DOHH2 (cell line): ENCODE measurements around the gene SP8.

Experiments used
- H3F3A ChIP-seq: fragments of 200-600 bp; sonication (generic), shearing (Covaris generic); 2 replicates; pipeline ENCODE4 v1.6.0; 2016; ENCODE audit warnings: antibody characterized with exemption, mild to moderate bottlenecking; ENCODE audit not compliant: control insufficient read depth, insufficient read depth
- H3K27ac ChIP-seq: fragments of 200-600 bp; sonication (generic); 2 replicates; pipeline ENCODE4 v1.5.1; 2014; ENCODE audit warnings: low read depth, mild to moderate bottlenecking, low read length, moderate library complexity
- H3K27me3 ChIP-seq: fragments of 200-600 bp; sonication (generic); 2 replicates; pipeline ENCODE4 v1.6.1; 2014; ENCODE audit warnings: mild to moderate bottlenecking, low read length, mixed read lengths; ENCODE audit not compliant: control insufficient read depth
- H3K36me3 ChIP-seq: fragments of 200-600 bp; sonication (generic); 2 replicates; pipeline ENCODE4 v1.6.1; 2014; ENCODE audit warnings: mild to moderate bottlenecking, low read length, moderate library complexity, mixed read lengths; ENCODE audit not compliant: control insufficient read depth
- H3K4me1 ChIP-seq: fragments of 200-600 bp; sonication (generic); 2 replicates; pipeline ENCODE4 v1.6.1; 2014; ENCODE audit warnings: mild to moderate bottlenecking, low read length, mixed read lengths; ENCODE audit not compliant: control insufficient read depth
- H3K4me2 ChIP-seq: fragments of 200-600 bp; sonication (generic); 2 replicates; pipeline ENCODE4 v1.6.0; 2014; ENCODE audit warnings: mild to moderate bottlenecking, low read length, moderate library complexity
- H3K4me3 ChIP-seq: fragments of 200-600 bp; sonication (generic); 2 replicates; pipeline ENCODE4 v1.5.1; 2014; ENCODE audit warnings: mild to moderate bottlenecking, low read length, mixed read lengths
- H3K79me2 ChIP-seq: fragments of 200-600 bp; sonication (generic); 2 replicates; pipeline ENCODE4 v1.6.1; 2014; ENCODE audit warnings: mild to moderate bottlenecking, low read length, mixed read lengths; ENCODE audit not compliant: control insufficient read depth
- H3K9me2 ChIP-seq: fragments of 200-600 bp; sonication (generic); replicated peaks from 2 replicates; pipeline ENCODE4 v1.6.1; 2014; ENCODE audit warnings: mild to moderate bottlenecking, low read length, mixed read lengths; ENCODE audit not compliant: control insufficient read depth
- H3K9me3 ChIP-seq: fragments of 200-600 bp; sonication (generic); 2 replicates; pipeline ENCODE4 v1.6.1; 2014; ENCODE audit warnings: antibody characterized with exemption, low read length, mixed read lengths; ENCODE audit not compliant: control insufficient read depth, insufficient read depth
- H4K20me1 ChIP-seq: fragments of 200-600 bp; sonication (generic); 2 replicates; pipeline ENCODE4 v1.6.0; 2014; ENCODE audit warnings: low read depth, mild to moderate bottlenecking, antibody characterized with exemption, low read length, moderate library complexity; ENCODE audit not compliant: control insufficient read depth, insufficient read depth
- CTCF ChIP-seq: fragments of 200-600 bp; sonication (generic); IDR thresholded peaks from one replicate; pipeline ENCODE4 v1.5.1; 2014; ENCODE audit warnings: antibody characterized with exemption, mild to moderate bottlenecking, low read depth, low read length; ENCODE audit not compliant: poor library complexity, severe bottlenecking
- EZH2phosphoT487 ChIP-seq: fragments of 200-600 bp; sonication (generic); IDR thresholded peaks from 2 replicates; pipeline ENCODE4 v1.6.1; 2017; ENCODE audit warnings: borderline replicate concordance, mild to moderate bottlenecking, antibody characterized with exemption, low read length, moderate library complexity, mixed read lengths

SP8 gene

GRCh38 chr7:20787660-20788419, 1.2 kb upstream of the SP8 start:
- Histone ChIP-seq H3K4me2 (no peak overlapping the region), H3K9me2 (no peaks in the 10 kb centered on the region), H4K20me1 (no peaks in the 10 kb centered on the region), H3K27ac (no peak overlapping the region), H3F3A (no peaks in the 10 kb centered on the region), H3K27me3 (no peaks in the 10 kb centered on the region), H3K36me3 (no peaks in the 10 kb centered on the region), H3K4me1 (no peaks in the 10 kb centered on the region), H3K79me2 (no peaks in the 10 kb centered on the region), H3K4me3 (no peak overlapping the region), H3K9me3 (peaks cover 6% of the 10 kb centered on the region; the same call in 1 of the 2 replicates)
- TF ChIP-seq EZH2phosphoT487 (no peak), CTCF (no peak)

DNA sequence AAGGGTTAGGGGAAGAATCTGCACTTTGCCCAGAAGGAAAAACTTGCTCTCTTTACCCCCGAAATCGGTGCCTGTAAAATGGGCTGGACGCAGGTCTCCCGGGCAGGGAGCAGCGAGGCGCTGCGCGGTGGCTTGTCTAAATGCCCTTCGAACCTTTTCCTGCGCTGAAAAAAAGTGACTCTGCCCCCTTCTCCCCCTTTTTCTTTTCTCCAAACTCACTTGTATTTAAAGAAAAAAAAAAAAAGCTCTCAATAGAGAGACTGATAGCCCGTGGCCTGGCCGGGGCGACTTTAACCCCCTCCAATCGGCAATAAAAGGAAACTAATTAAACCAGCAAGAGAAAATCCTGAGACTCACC, 286 bp downstream of the SP8 start:
- Histone ChIP-seq H3K79me2 (no peaks in the 10 kb centered on the region), H3K27ac (no peak overlapping the region), H3K4me3 (no peak overlapping the region), H3K4me2 (no peak overlapping the region), H4K20me1 (no peaks in the 10 kb centered on the region), H3F3A (no peaks in the 10 kb centered on the region), H3K9me3 (peaks cover 6% of the 10 kb centered on the region; the same call in 1 of the 2 replicates), H3K27me3 (no peaks in the 10 kb centered on the region), H3K4me1 (no peaks in the 10 kb centered on the region), H3K36me3 (no peaks in the 10 kb centered on the region), H3K9me2 (no peaks in the 10 kb centered on the region)
- TF ChIP-seq CTCF, result no peak
- TF ChIP-seq EZH2phosphoT487, result no peak

GRCh38 chr7:20786049-20786412, 655 bp downstream of the SP8 start:
- Histone ChIP-seq H3K36me3 (no peaks in the 10 kb centered on the region), H3K9me2 (no peaks in the 10 kb centered on the region), H3K9me3 (peaks cover 6% of the 10 kb centered on the region; the same call in 1 of the 2 replicates), H3K4me1 (no peaks in the 10 kb centered on the region), H3F3A (no peaks in the 10 kb centered on the region), H3K4me2 (no peak overlapping the region), H3K27ac (no peak overlapping the region), H3K4me3 (no peak overlapping the region), H3K27me3 (no peaks in the 10 kb centered on the region), H3K79me2 (no peaks in the 10 kb centered on the region), H4K20me1 (no peaks in the 10 kb centered on the region)
- TF ChIP-seq EZH2phosphoT487 (no peak), CTCF (no peak)
